CD14-positive monocyte (primary cell): ENCODE results near the gene F8. TPM values are rescaled to one million over a fixed set of nuclear protein-coding genes. Genes with fewer than 3 reads are reported as not detected.
"Not testable (repeated sequence)": the region's sequence is repeated elsewhere in the genome, so short reads cannot be mapped to it uniquely, and the experiment has no call there.

ENCODE experiments used
- DNase-seq, 3 donors: peaks; one replicate each; pipeline ENCODE4 v3.0.0-alpha.2; 2011 to 2022
- H2AFZ ChIP-seq: 2 replicates; pipeline ENCODE4 v1.6.0; 2012; ENCODE audit warnings: mild to moderate bottlenecking, low read depth, low read length, inconsistent platforms; ENCODE audit not compliant: insufficient read depth, poor library complexity, severe bottlenecking
- H3K27ac ChIP-seq, 2 donors: 1 replicate in 1 of 2; 2 replicates in 1 of 2; pipeline ENCODE4 v1.5.1; 2012 to 2013; ENCODE audit warnings: low read length in 2 of 2, control low read depth in 1 of 2, inconsistent platforms in 1 of 2, low read depth in 1 of 2, mild to moderate bottlenecking in 1 of 2
- H3K27me3 ChIP-seq, 2 donors: one replicate each; pipeline versions ENCODE4 v1.6.0 to v1.6.1; 2011 to 2013; ENCODE audit warnings: low read length in 2 of 2; ENCODE audit not compliant: control insufficient read depth in 2 of 2, insufficient read depth in 2 of 2
- H3K36me3 ChIP-seq, 2 donors: replicated peaks in 1 of 2; 1 replicate in 1 of 2; 2 replicates in 1 of 2; pipeline versions ENCODE4 v1.5.1 to v1.6.1; 2012 to 2013; ENCODE audit warnings: low read length in 2 of 2, control low read depth in 1 of 2, inconsistent platforms in 1 of 2, mild to moderate bottlenecking in 1 of 2; ENCODE audit not compliant: insufficient read depth in 2 of 2, control insufficient read depth in 1 of 2
- H3K4me1 ChIP-seq, 2 donors: 1 replicate in 1 of 2; 2 replicates in 1 of 2; pipeline versions ENCODE4 v1.5.1 to v1.6.1; 2012 to 2013; ENCODE audit warnings: low read length in 2 of 2, control low read depth in 1 of 2, inconsistent platforms in 1 of 2, mild to moderate bottlenecking in 1 of 2, moderate library complexity in 1 of 2; ENCODE audit not compliant: insufficient read depth in 2 of 2, control insufficient read depth in 1 of 2
- H3K4me2 ChIP-seq: replicated peaks from 2 replicates; pipeline ENCODE3; 2012; ENCODE audit warnings: low read length, moderate library complexity, mild to moderate bottlenecking; ENCODE audit not compliant: poor library complexity, severe bottlenecking; ENCODE audit errors: extremely low read depth
- H3K4me3 ChIP-seq, 3 experiments: fragments of 200-600 bp in 1 of 3; sonication (generic) in 1 of 3; replicated peaks in 1 of 3; 1 replicate in 2 of 3; 2 replicates in 1 of 3; pipeline ENCODE4 v1.5.1; 2011 to 2013; ENCODE audit warnings: low read length in 3 of 3, mild to moderate bottlenecking in 3 of 3, control low read depth in 2 of 3, low read depth in 2 of 3, inconsistent platforms in 1 of 3, moderate library complexity in 1 of 3
- H3K79me2 ChIP-seq: 2 replicates; pipeline ENCODE4 v1.6.0; 2012; ENCODE audit warnings: mild to moderate bottlenecking, control low read depth, inconsistent platforms, low read length, moderate library complexity; ENCODE audit not compliant: insufficient read depth
- H3K9ac ChIP-seq: 2 replicates; pipeline ENCODE4 v1.6.0; 2017; ENCODE audit warnings: low read length, mild to moderate bottlenecking; ENCODE audit not compliant: insufficient read depth, poor library complexity, severe bottlenecking
- H3K9me3 ChIP-seq, 2 donors: replicated peaks in 1 of 2; 1 replicate in 1 of 2; 2 replicates in 1 of 2; pipeline versions ENCODE4 v1.5.1 to v1.6.1; 2012 to 2013; ENCODE audit warnings: low read length in 2 of 2, control low read depth in 1 of 2; ENCODE audit not compliant: control insufficient read depth in 1 of 2, insufficient read depth in 1 of 2
- H4K20me1 ChIP-seq: 2 replicates; pipeline ENCODE4 v1.6.0; 2012; ENCODE audit warnings: mild to moderate bottlenecking, low read length, control low read depth, moderate library complexity; ENCODE audit not compliant: insufficient read depth
- H3K27ac Mint-ChIP-seq, 7 donors: one replicate each; pipeline ENCODE4 v1.8.0; 2020; ENCODE audit warnings: mild to moderate bottlenecking in 7 of 7, mixed read lengths in 7 of 7, moderate library complexity in 6 of 7, inconsistent platforms in 2 of 7
- H3K27me3 Mint-ChIP-seq, 3 donors: one replicate each; pipeline ENCODE4 v1.8.0; 2021 to 2022; ENCODE audit warnings: low read depth in 3 of 3, mild to moderate bottlenecking in 3 of 3, mixed read lengths in 3 of 3, moderate library complexity in 3 of 3, inconsistent platforms in 1 of 3
- H3K36me3 Mint-ChIP-seq, 2 donors: one replicate each; pipeline ENCODE4 v1.8.0; 2020; ENCODE audit warnings: mixed read lengths in 2 of 2, inconsistent platforms in 1 of 2, mild to moderate bottlenecking in 1 of 2
- H3K4me1 Mint-ChIP-seq: one replicate; pipeline ENCODE4 v1.8.0; 2020; ENCODE audit warnings: mild to moderate bottlenecking, mixed read lengths
- H3K4me3 Mint-ChIP-seq, 2 donors: one replicate each; pipeline ENCODE4 v1.8.0; 2020; ENCODE audit warnings: mild to moderate bottlenecking in 2 of 2, mixed read lengths in 2 of 2, moderate library complexity in 1 of 2
- H3K9me3 Mint-ChIP-seq, 7 donors: one replicate each; pipeline ENCODE4 v1.8.0; 2020 to 2022; ENCODE audit warnings: mixed read lengths in 7 of 7, mild to moderate bottlenecking in 6 of 7, moderate library complexity in 6 of 7, inconsistent platforms in 2 of 7
- CTCF ChIP-seq: fragments of 200-600 bp; IDR thresholded peaks from one replicate; pipeline ENCODE4 v1.8.0; 2022; ENCODE audit warnings: antibody characterized with exemption, mild to moderate bottlenecking
- WGBS: methylation state at CpG from one replicate; pipeline ENCODE4 v1.1.5; 2013; ENCODE audit warnings: missing lambda C conversion rate; ENCODE audit not compliant: insufficient coverage; 5-methylcytosine and 5-hydroxymethylcytosine counted together
- intact Hi-C, 2 donors: fragments of 100-400 bp; cut with micrococcal nuclease; formaldehyde crosslinking; loops; one replicate each; pipeline versions ENCODE4 v1.15.0 to v1.15.1; 2023
- polyA plus RNA-seq, 3 donors: library from polyadenylated mRNA; depleted of rRNA in 1 of 3; unstranded in 2 of 3; stranded (reverse) in 1 of 3; fragments of 300-500 nt in 2 of 3; fragments of >200 nt in 1 of 3; fragmentation: Illumina TruSeq in 2 of 3; gene quantifications; 1 replicate in 2 of 3; 2 replicates in 1 of 3; pipeline ENCODE4 v1.2.3, GENCODE V29; 2012 to 2021

The F8 gene
- polyA plus RNA-seq, 3 donors: 1.5 to 4.5 (median 4.3) TPM

GRCh38 chrX:154818916-154819770 lies 203.4 kb downstream of the F8 start:
- 95% methylated on average over 4 of the region's 11 CpGs for WGBS
- Histone ChIP-seq H3K9ac (no peak overlapping the region), H3K4me2 (no peak overlapping the region), H3K27me3 (no peaks in the 10 kb centered on the region), H3K79me2 (no peaks in the 10 kb centered on the region), H2AFZ (no peak overlapping the region), H3K9me3 (no peaks in the 10 kb centered on the region), H3K4me1 (no peaks in the 10 kb centered on the region), H3K36me3 (no peaks in the 10 kb centered on the region), H3K27ac (no peak overlapping the region), H3K4me3 (no peak overlapping the region), H4K20me1 (no peaks in the 10 kb centered on the region)
- no peaks in the 10 kb centered on the region for H3K36me3 Mint-ChIP-seq
- no peak for DNase-seq
- H3K27ac Mint-ChIP-seq: peak overlapping the region in 1 of 7 donors; percentile 4
- peaks cover 0 to 8% (median 6%) of the 10 kb centered on the region in 7 donors for H3K9me3 Mint-ChIP-seq
- H3K4me1 Mint-ChIP-seq: no peaks in the 10 kb centered on the region
- intact Hi-C loops: no loop called here
- no peak overlapping the region for H3K4me3 Mint-ChIP-seq
- TF ChIP-seq CTCF: no peak
- H3K27me3 Mint-ChIP-seq: peaks cover 0 to 2% (median 0%) of the 10 kb centered on the region in 3 donors

GRCh38 chrX:154817048-154817618 lies 205.4 kb downstream of the F8 start:
- H3K27ac Mint-ChIP-seq, H3K4me1 ChIP-seq, H4K20me1 ChIP-seq, H3K4me1 Mint-ChIP-seq, H3K79me2 ChIP-seq, H3K9me3 ChIP-seq, H3K4me2 ChIP-seq, H3K9me3 Mint-ChIP-seq, H3K4me3 ChIP-seq, H3K27me3 Mint-ChIP-seq, H3K27ac ChIP-seq, DNase-seq, H2AFZ ChIP-seq, H3K36me3 Mint-ChIP-seq, intact Hi-C loops, H3K36me3 ChIP-seq, H3K9ac ChIP-seq, H3K4me3 Mint-ChIP-seq, H3K27me3 ChIP-seq: not testable (repeated sequence)
- WGBS: no CpG with 5 or more reads among the region's 19 CpGs

GRCh38 chrX:154816326-154816898 lies 206.1 kb downstream of the F8 start:
- intact Hi-C loops, H3K27me3 ChIP-seq: not testable (repeated sequence)

More at GRCh38 chrX:154816326-154816898, 206.1 kb downstream of the F8 start:
- not testable (repeated sequence) for H3K36me3 Mint-ChIP-seq, H3K79me2 ChIP-seq, H3K4me2 ChIP-seq, H3K4me3 Mint-ChIP-seq, H4K20me1 ChIP-seq, H3K9me3 Mint-ChIP-seq, H3K27ac Mint-ChIP-seq, H3K4me1 Mint-ChIP-seq, H3K27ac ChIP-seq, H3K4me1 ChIP-seq, H3K36me3 ChIP-seq, DNase-seq, H3K9ac ChIP-seq, H2AFZ ChIP-seq, H3K27me3 Mint-ChIP-seq, H3K9me3 ChIP-seq, H3K4me3 ChIP-seq
- no CpG with 5 or more reads among the region's 4 CpGs for WGBS
